GM12865 (cell line): ENCODE results near the gene TM4SF18.

Experiments used
- DNase-seq: peaks from one replicate; pipeline ENCODE4 v3.0.0; 2010; ENCODE audit warnings: low read depth
- H3K4me3 ChIP-seq: 2 replicates; pipeline ENCODE4 v1.5.1; 2011; ENCODE audit warnings: mild to moderate bottlenecking, low read depth, low read length, control low read depth
- CTCF ChIP-seq: IDR thresholded peaks from 2 replicates; pipeline ENCODE4 v1.5.1; 2011; ENCODE audit warnings: low read length, control low read depth, low read depth, inconsistent platforms; ENCODE audit not compliant: insufficient read depth; ENCODE audit errors: missing control alignments

The TM4SF18 gene

GRCh38 chr3:149316437-149316836 is 17.0 kb downstream of the TM4SF18 start:
- DNase-seq, result no peak
- H3K4me3 ChIP-seq, result no peak overlapping the region
- no peak for TF ChIP-seq CTCF

- no peak for TF ChIP-seq CTCF
- DNase-seq, result no peak
Observed at GRCh38 chr3:149315694-149316093, 17.7 kb downstream of the TM4SF18 start.

GRCh38 chr3:149314807-149315578 is 18.4 kb downstream of the TM4SF18 start:
- no peak for TF ChIP-seq CTCF
- H3K4me3 ChIP-seq, result no peak overlapping the region
- no peak for DNase-seq

More at GRCh38 chr3:149315694-149316093, 17.7 kb downstream of the TM4SF18 start:
- no peak overlapping the region for H3K4me3 ChIP-seq

- H3K4me3 ChIP-seq, result no peak overlapping the region
- no peak for DNase-seq
- no peak for TF ChIP-seq CTCF
Observed at GRCh38 chr3:149313542-149313941, 19.9 kb downstream of the TM4SF18 start.

- H3K4me3 ChIP-seq, result no peak overlapping the region
- no peak for TF ChIP-seq CTCF
- DNase-seq, result peak; percentile 33
Observed at GRCh38 chr3:149310796-149311534, 22.5 kb downstream of the TM4SF18 start.

- DNase-seq, result peak; percentile 6
- TF ChIP-seq CTCF, result no peak
- no peak overlapping the region for H3K4me3 ChIP-seq
Observed at GRCh38 chr3:149307435-149307783, 26.0 kb downstream of the TM4SF18 start.
